HepG2 (cell line): Measurements from ENCODE around the gene ALDH3B1. TPM values are rescaled to one million over a fixed set of nuclear protein-coding genes. Genes with fewer than 3 reads are reported as not detected.

ENCODE experiments used
- BHLHE40 ChIP-seq: IDR thresholded peaks from 2 replicates; pipeline ENCODE4 v1.6.1; 2011; ENCODE audit warnings: low read length, improper control_type of control experiment
- CEBPG ChIP-seq: IDR thresholded peaks from 2 replicates; pipeline ENCODE4 v1.6.1; 2016
- CREM ChIP-seq, 2 experiments: sonication (generic) in 1 of 2; formaldehyde crosslinking in 1 of 2; IDR thresholded peaks; 2 replicates each; pipeline versions ENCODE4 v1.4.0 to v1.6.1; 2016 to 2020; ENCODE audit warnings: antibody characterized with exemption in 1 of 2, mild to moderate bottlenecking in 1 of 2, missing genetic modification reagents in 1 of 2
- EED ChIP-seq: sonication (generic); formaldehyde crosslinking; IDR thresholded peaks from 2 replicates; pipeline ENCODE4 v1.5.0; 2020; ENCODE audit warnings: mild to moderate bottlenecking, missing genetic modification reagents
- FOSL2 ChIP-seq: sonication (generic); formaldehyde crosslinking; IDR thresholded peaks from 2 replicates; pipeline ENCODE4 v1.4.0; 2020; ENCODE audit warnings: missing genetic modification reagents
- JUND ChIP-seq: sonication (generic); formaldehyde crosslinking; IDR thresholded peaks from 2 replicates; pipeline ENCODE4 v1.8.0; 2022; ENCODE audit warnings: mild to moderate bottlenecking, missing genetic modification reagents
- MIER2 ChIP-seq: IDR thresholded peaks from 2 replicates; pipeline ENCODE4 v1.6.1; 2016; ENCODE audit warnings: missing biosample characterization, missing genetic modification reagents
- PAX8 ChIP-seq: sonication (generic); formaldehyde crosslinking; IDR thresholded peaks from 2 replicates; pipeline ENCODE4 v1.8.0; 2022; ENCODE audit warnings: mild to moderate bottlenecking, missing genetic modification reagents, borderline replicate concordance
- PHF5A ChIP-seq: IDR thresholded peaks from one replicate; pipeline ENCODE4 v1.6.1; 2018; ENCODE audit warnings: low read depth, missing genetic modification reagents; ENCODE audit not compliant: unreplicated experiment
- POLR2AphosphoS5 ChIP-seq: IDR thresholded peaks from 2 replicates; pipeline ENCODE4 v1.6.1; 2012; ENCODE audit warnings: low read depth, low read length
- SATB2 ChIP-seq: sonication (generic); formaldehyde crosslinking; IDR thresholded peaks from 2 replicates; pipeline ENCODE4 v1.5.0; 2020; ENCODE audit warnings: missing genetic modification reagents
- THYN1 ChIP-seq: sonication (generic); formaldehyde crosslinking; IDR thresholded peaks from 2 replicates; pipeline ENCODE4 v1.8.1; 2023; ENCODE audit warnings: low read depth, mild to moderate bottlenecking, moderate library complexity, missing genetic modification reagents, borderline replicate concordance
- YY1 ChIP-seq: IDR thresholded peaks from 2 replicates; pipeline ENCODE4 v1.6.1; 2011; ENCODE audit warnings: low read length, low read depth, moderate library complexity, mild to moderate bottlenecking; ENCODE audit not compliant: insufficient read depth, insufficient replicate concordance
- ZFP41 ChIP-seq: sonication (generic); formaldehyde crosslinking; IDR thresholded peaks from 2 replicates; pipeline ENCODE4 v1.4.0; 2020; ENCODE audit warnings: mild to moderate bottlenecking, missing genetic modification reagents, borderline replicate concordance
- ZMYM2 ChIP-seq: sonication (generic); formaldehyde crosslinking; IDR thresholded peaks from 2 replicates; pipeline ENCODE4 v1.8.0; 2022; ENCODE audit warnings: mild to moderate bottlenecking, missing genetic modification reagents
- ZNF333 ChIP-seq: sonication (generic); formaldehyde crosslinking; IDR thresholded peaks from 2 replicates; pipeline ENCODE4 v1.4.0; 2020; ENCODE audit warnings: mild to moderate bottlenecking, missing genetic modification reagents, borderline replicate concordance
- ZNF431 ChIP-seq: sonication (generic); formaldehyde crosslinking; IDR thresholded peaks from 2 replicates; pipeline ENCODE4 v1.9.0; 2022; ENCODE audit warnings: missing genetic modification reagents, low read depth, mild to moderate bottlenecking, borderline replicate concordance
- ZNF614 ChIP-seq: IDR thresholded peaks from 2 replicates; pipeline ENCODE4 v1.6.1; 2018; ENCODE audit warnings: missing biosample characterization, missing genetic modification reagents, inconsistent platforms, borderline replicate concordance
- ZNF652 ChIP-seq: IDR thresholded peaks from 2 replicates; pipeline ENCODE4 v1.6.1; 2016; ENCODE audit warnings: low read depth, borderline replicate concordance
- ZSCAN31 ChIP-seq: sonication (generic); formaldehyde crosslinking; IDR thresholded peaks from 2 replicates; pipeline ENCODE4 v1.5.0; 2020; ENCODE audit warnings: low read depth, mild to moderate bottlenecking, missing genetic modification reagents
- polyA plus RNA-seq, 8 experiments: library from polyadenylated mRNA; depleted of rRNA in 3 of 8; stranded (reverse) in 7 of 8; unstranded in 1 of 8; fragments of >200 nt; fragmentation: Illumina TruSeq in 4 of 8; extraction: Trizol in 4 of 8; gene quantifications; 2 replicates each; pipeline versions ENCODE4 v1.2.1 to v1.2.3, GENCODE V29; 2011 to 2016; ENCODE audit warnings: low read depth in 4 of 8, missing spikeins in 1 of 8, mixed read lengths in 1 of 8; ENCODE audit not compliant: insufficient read depth in 1 of 8
- total RNA-seq, 5 experiments: library from RNA; depleted of rRNA; stranded (reverse); fragments of >200 nt; fragmentation: Illumina TruSeq; extraction: Trizol; gene quantifications; 2 replicates each; pipeline ENCODE4 v1.2.3, GENCODE V29; 2016; ENCODE audit warnings: low read depth in 1 of 5
- TF ChIP-seq, protein P1 (sequence below): sonication (generic); formaldehyde crosslinking; IDR thresholded peaks from 2 replicates; pipeline ENCODE4 v1.8.0; 2022; ENCODE audit warnings: mild to moderate bottlenecking, missing genetic modification reagents, moderate library complexity
- TF ChIP-seq, protein P2 (sequence below): sonication (generic); formaldehyde crosslinking; IDR thresholded peaks from 2 replicates; pipeline ENCODE4 v1.4.0; 2020; ENCODE audit warnings: missing genetic modification reagents
- TF ChIP-seq, protein P3 (sequence below): sonication (generic); formaldehyde crosslinking; IDR thresholded peaks from 2 replicates; pipeline ENCODE4 v1.4.0; 2020; ENCODE audit warnings: missing genetic modification reagents, borderline replicate concordance
- TF ChIP-seq, protein P4 (sequence below): IDR thresholded peaks from 2 replicates; pipeline ENCODE4 v1.6.1; 2012; ENCODE audit warnings: low read length, improper control_type of control experiment

ALDH3B1 gene
- total and polyA plus RNA-seq, 2 of the 13 experiments (the other 11 are each of a cell fraction or from before 2014, with no cell fraction given) = 4.0 to 6.7 TPM

DNA sequence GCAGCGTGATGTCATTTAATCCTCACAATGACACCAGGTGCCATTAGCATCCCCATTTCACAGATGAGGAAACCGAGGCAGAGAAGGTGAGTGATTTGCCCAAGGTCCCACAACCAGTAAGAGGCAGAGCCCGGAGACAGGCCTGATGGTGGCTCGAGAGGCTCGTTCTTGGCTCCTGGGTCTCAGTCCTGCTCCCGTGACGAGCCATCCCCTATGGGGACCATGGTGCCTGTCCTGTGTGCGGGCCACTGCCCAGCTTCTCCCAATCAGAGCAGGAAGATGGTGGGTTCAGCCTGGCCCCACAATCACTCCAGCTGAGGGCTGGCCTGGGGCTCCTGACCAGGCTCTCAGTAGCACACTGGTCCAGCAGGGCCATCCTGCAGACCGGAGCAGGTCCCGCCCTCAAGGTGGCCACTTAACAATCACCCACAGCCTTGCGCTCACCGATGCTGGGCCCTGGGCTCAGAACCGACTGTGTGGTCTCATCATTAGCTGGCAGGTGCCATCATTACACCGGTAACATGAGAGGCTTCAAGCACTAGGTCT, 3.6 kb downstream of the ALDH3B1 start (continued):
- TF ChIP-seq, protein P1, sequence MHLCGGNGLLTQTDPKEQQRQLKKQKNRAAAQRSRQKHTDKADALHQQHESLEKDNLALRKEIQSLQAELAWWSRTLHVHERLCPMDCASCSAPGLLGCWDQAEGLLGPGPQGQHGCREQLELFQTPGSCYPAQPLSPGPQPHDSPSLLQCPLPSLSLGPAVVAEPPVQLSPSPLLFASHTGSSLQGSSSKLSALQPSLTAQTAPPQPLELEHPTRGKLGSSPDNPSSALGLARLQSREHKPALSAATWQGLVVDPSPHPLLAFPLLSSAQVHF (CRISPR knock-in tag) = no peak
- TF ChIP-seq YY1 (no peak), JUND (CRISPR knock-in tag) (no peak), CREM (IDR thresholded peaks at IDR 0.05) (0 out of 2 replicates have a peak, but pooled peaks have one; percentile 0), CREM (CRISPR knock-in tag; IDR thresholded peaks at IDR 0.05) (no peak), ZMYM2 (CRISPR knock-in tag) (peak; percentile 58; the same call in 1 of the 2 replicates), ZFP41 (CRISPR knock-in tag) (no peak), ZNF652 (no peak), ZSCAN31 (CRISPR knock-in tag) (0 out of 2 replicates have a peak, but pooled peaks have one; percentile 27), CEBPG (CRISPR knock-in tag) (no peak), MIER2 (CRISPR knock-in tag) (no peak), BHLHE40 (no peak), FOSL2 (CRISPR knock-in tag) (no peak), EED (no peak), THYN1 (CRISPR knock-in tag) (no peak), POLR2AphosphoS5 (no peak), ZNF614 (CRISPR knock-in tag) (no peak), ZNF333 (CRISPR knock-in tag) (no peak), PAX8 (CRISPR knock-in tag) (no peak), PHF5A (CRISPR knock-in tag) (no peak), SATB2 (no peak), ZNF431 (no peak)
- TF ChIP-seq, protein P2, sequence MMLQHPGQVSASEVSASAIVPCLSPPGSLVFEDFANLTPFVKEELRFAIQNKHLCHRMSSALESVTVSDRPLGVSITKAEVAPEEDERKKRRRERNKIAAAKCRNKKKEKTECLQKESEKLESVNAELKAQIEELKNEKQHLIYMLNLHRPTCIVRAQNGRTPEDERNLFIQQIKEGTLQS (CRISPR knock-in tag) = no peak
- TF ChIP-seq, protein P3, sequence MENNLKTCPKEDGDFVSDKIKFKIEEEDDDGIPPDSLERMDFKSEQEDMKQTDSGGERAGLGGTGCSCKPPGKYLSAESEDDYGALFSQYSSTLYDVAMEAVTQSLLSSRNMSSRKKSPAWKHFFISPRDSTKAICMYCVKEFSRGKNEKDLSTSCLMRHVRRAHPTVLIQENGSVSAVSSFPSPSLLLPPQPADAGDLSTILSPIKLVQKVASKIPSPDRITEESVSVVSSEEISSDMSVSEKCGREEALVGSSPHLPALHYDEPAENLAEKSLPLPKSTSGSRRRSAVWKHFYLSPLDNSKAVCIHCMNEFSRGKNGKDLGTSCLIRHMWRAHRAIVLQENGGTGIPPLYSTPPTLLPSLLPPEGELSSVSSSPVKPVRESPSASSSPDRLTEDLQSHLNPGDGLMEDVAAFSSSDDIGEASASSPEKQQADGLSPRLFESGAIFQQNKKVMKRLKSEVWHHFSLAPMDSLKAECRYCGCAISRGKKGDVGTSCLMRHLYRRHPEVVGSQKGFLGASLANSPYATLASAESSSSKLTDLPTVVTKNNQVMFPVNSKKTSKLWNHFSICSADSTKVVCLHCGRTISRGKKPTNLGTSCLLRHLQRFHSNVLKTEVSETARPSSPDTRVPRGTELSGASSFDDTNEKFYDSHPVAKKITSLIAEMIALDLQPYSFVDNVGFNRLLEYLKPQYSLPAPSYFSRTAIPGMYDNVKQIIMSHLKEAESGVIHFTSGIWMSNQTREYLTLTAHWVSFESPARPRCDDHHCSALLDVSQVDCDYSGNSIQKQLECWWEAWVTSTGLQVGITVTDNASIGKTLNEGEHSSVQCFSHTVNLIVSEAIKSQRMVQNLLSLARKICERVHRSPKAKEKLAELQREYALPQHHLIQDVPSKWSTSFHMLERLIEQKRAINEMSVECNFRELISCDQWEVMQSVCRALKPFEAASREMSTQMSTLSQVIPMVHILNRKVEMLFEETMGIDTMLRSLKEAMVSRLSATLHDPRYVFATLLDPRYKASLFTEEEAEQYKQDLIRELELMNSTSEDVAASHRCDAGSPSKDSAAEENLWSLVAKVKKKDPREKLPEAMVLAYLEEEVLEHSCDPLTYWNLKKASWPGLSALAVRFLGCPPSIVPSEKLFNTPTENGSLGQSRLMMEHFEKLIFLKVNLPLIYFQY = no peak
- TF ChIP-seq, protein P4, sequence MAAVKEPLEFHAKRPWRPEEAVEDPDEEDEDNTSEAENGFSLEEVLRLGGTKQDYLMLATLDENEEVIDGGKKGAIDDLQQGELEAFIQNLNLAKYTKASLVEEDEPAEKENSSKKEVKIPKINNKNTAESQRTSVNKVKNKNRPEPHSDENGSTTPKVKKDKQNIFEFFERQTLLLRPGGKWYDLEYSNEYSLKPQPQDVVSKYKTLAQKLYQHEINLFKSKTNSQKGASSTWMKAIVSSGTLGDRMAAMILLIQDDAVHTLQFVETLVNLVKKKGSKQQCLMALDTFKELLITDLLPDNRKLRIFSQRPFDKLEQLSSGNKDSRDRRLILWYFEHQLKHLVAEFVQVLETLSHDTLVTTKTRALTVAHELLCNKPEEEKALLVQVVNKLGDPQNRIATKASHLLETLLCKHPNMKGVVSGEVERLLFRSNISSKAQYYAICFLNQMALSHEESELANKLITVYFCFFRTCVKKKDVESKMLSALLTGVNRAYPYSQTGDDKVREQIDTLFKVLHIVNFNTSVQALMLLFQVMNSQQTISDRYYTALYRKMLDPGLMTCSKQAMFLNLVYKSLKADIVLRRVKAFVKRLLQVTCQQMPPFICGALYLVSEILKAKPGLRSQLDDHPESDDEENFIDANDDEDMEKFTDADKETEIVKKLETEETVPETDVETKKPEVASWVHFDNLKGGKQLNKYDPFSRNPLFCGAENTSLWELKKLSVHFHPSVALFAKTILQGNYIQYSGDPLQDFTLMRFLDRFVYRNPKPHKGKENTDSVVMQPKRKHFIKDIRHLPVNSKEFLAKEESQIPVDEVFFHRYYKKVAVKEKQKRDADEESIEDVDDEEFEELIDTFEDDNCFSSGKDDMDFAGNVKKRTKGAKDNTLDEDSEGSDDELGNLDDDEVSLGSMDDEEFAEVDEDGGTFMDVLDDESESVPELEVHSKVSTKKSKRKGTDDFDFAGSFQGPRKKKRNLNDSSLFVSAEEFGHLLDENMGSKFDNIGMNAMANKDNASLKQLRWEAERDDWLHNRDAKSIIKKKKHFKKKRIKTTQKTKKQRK = no peak
